Measurements from ENCODE around the gene CYP4F8.
"Not testable (repeated sequence)": the region's sequence is repeated elsewhere in the genome, so short reads cannot be mapped to it uniquely, and the experiment has no call there.

Gene CYP4F8

GRCh38 chr19:15649526-15649925 lies 34.5 kb downstream of the CYP4F8 start:
- DNase-seq, result no peak

- DNase-seq, result not testable (repeated sequence)
Measured at GRCh38 chr19:15650123-15650522, 35.1 kb downstream of the CYP4F8 start.

GRCh38 chr19:15651791-15652190 lies 36.8 kb downstream of the CYP4F8 start:
- DNase-seq, result no peak

- no peak for DNase-seq
Measured at GRCh38 chr19:15652559-15653278, 37.7 kb downstream of the CYP4F8 start.

- no peak for DNase-seq
Measured at GRCh38 chr19:15656467-15656866, 41.4 kb downstream of the CYP4F8 start.

- no peak for DNase-seq
Measured at GRCh38 chr19:15663247-15663646, 48.2 kb downstream of the CYP4F8 start.

GRCh38 chr19:15666186-15666585 lies 51.2 kb downstream of the CYP4F8 start:
- DNase-seq, result no peak

- DNase-seq, result no peak
Measured at GRCh38 chr19:15666883-15667282, 51.9 kb downstream of the CYP4F8 start.

GRCh38 chr19:15669440-15669839 lies 54.4 kb downstream of the CYP4F8 start:
- no peak for DNase-seq

- DNase-seq, result no peak
Measured at GRCh38 chr19:15669891-15670290, 54.9 kb downstream of the CYP4F8 start.

GRCh38 chr19:15671237-15671821 lies 56.3 kb downstream of the CYP4F8 start:
- no peak for DNase-seq

GRCh38 chr19:15671891-15672579 lies 57.0 kb downstream of the CYP4F8 start:
- DNase-seq, result no peak

- no peak for DNase-seq
Measured at GRCh38 chr19:15672580-15673175, 57.7 kb downstream of the CYP4F8 start, which contains the start of gene CYP4F12. TSS of gene CYP4F12 (plus strand) at chr19:15673087. CDS start at chr19:15673530, 443 bp downstream.

- no peak for DNase-seq
Measured at GRCh38 chr19:15673176-15673654, 58.2 kb downstream of the CYP4F8 start.

- DNase-seq, result no peak
Measured at GRCh38 chr19:15675560-15675959, 60.5 kb downstream of the CYP4F8 start.

- no peak for DNase-seq
Measured at GRCh38 chr19:15679089-15679488, 64.1 kb downstream of the CYP4F8 start.

- not testable (repeated sequence) for DNase-seq
Measured at GRCh38 chr19:15679865-15680264, 64.8 kb downstream of the CYP4F8 start.

All from activated T-cell treated with anti-CD3 and anti-CD28 coated beads for 4 hours (primary cell).